Measurements from ENCODE around the gene AIRE.
"Not testable (repeated sequence)": the region's sequence is repeated elsewhere in the genome, so short reads cannot be mapped to it uniquely, and the experiment has no call there.

The AIRE gene

GRCh38 chr21:44291078-44291935, 5.6 kb downstream of the AIRE start:
- DNase-seq (ENCODE audit: extremely low read depth in 1 of 2, low read depth in 1 of 2): no peak

GRCh38 chr21:44291936-44292811, 6.5 kb downstream of the AIRE start:
- DNase-seq (ENCODE audit: extremely low read depth in 1 of 2, low read depth in 1 of 2): no peak

DNA sequence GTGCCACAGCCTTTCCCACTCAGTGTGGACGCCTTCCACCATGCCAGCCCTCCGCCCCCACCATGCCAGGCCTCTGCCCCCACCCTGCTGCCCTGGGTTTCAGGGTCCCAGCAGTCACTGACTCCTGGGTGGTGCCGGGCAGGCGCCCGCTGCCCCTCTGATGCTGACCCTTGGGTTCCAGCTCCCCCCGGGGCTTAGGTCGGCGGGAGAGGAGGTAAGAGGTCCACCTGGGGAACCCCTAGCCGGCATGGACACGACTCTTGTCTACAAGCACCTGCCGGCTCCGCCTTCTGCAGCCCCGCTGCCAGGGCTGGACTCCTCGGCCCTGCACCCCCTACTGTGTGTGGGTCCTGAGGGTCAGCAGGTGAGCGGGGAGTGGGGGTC, 7.1 kb downstream of the AIRE start:
- no peak for DNase-seq (ENCODE audit: extremely low read depth in 1 of 2, low read depth in 1 of 2)

GRCh38 chr21:44293551-44294231, 8.0 kb downstream of the AIRE start:
- peak; percentile 15 to 42 for DNase-seq (ENCODE audit: extremely low read depth in 1 of 2, low read depth in 1 of 2)

DNA sequence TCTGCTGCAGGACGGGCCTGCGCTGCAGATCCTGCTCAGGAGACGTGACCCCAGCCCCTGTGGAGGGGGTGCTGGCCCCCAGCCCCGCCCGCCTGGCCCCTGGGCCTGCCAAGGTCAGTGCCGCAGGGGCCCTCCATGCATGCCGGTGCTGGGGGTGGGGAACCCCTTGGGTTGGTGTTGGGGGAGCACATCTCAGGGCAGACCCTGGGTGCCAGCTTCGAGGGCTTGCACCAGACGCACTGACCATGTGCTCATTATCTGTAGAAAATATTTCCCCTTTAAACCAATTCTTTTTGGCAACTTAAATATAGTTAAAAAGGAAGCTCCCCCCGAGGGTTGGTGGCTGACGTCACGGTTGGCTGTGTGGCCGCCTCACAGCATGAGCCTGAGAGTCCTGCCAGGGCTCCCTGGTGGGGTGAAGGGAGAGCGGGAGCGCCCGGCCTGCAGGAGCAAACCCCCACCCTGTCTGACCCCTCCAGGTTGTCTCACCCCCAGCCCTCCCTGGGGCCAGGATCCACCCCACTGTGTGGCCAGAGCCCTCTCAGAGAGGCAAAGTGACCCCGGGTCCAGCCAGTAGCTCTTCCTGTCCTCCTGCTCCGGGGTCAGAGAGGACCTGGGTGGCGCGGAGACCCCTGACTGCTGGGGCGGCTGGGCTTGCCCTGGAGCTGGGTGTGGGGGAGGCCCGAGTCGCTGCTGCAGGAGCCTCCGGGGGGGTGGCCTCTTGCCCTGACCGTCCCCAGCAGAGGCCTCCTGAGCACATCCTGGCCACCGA, 8.9 kb downstream of the AIRE start:
- DNase-seq (ENCODE audit: extremely low read depth in 1 of 2, low read depth in 1 of 2): peak in 1 of 2 donors; percentile 15

DNA sequence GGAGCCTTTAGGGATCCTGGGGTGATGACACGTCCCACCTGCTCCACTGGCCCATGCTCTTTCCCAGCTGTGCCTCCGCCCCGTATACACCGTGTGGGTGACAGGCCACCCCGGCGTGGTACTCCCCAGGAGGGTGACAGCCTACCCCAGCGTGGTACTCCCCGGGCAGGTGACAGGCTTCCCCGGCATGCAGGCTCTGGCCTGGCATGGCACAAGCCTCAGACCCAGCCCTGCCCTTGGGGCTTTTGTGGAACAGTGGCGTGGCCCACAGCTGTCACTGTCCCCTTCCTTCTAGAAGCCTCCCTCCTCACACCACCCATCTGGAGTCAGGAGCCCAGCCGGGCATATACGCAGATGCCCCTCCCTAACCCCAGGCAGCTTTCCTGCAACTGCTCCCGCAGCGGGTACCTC, 9.5 kb downstream of the AIRE start:
- no peak for DNase-seq (ENCODE audit: extremely low read depth in 1 of 2, low read depth in 1 of 2)

DNA sequence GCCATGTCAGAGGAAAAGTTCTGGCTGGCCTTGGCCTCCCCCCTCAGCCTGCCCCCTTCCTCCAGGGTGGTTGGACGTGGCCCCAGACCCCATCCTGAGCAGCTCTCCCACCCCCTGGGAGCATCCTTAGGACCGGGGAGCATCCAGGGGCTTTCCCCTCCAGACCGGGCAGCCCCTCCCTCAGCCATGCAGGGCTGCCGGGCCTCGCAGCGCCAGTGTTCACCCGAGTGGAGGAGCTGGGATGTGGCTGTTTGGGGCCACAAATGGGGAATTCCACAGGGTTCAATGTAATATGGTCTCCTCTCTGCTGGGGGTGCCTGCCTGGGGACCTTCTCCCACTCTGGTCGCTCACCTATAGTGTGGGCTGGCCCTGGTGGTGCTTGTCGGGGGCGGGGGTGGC, 10.0 kb downstream of the AIRE start:
- DNase-seq (ENCODE audit: extremely low read depth in 1 of 2, low read depth in 1 of 2): no peak

DNA sequence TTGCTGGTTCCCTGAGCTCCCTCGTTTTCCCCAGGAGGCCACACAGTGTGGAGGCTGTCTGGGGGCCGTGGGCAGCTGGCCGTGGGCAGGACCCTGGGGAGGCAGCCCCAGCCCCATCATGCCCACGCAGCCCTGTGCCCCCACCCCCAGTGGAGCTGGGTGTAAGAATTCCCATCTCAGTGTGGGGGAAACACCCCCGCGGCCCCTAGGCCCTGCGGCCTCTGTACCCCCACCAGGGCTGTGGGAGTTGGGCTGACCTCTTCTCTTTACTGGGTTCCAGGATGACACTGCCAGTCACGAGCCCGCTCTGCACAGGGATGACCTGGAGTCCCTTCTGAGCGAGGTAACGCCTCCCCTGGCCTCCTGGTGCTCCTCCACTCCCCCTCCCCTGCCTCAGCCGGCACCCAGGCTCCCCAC, 10.4 kb downstream of the AIRE start:
- DNase-seq (ENCODE audit: extremely low read depth in 1 of 2, low read depth in 1 of 2): no peak

DNA sequence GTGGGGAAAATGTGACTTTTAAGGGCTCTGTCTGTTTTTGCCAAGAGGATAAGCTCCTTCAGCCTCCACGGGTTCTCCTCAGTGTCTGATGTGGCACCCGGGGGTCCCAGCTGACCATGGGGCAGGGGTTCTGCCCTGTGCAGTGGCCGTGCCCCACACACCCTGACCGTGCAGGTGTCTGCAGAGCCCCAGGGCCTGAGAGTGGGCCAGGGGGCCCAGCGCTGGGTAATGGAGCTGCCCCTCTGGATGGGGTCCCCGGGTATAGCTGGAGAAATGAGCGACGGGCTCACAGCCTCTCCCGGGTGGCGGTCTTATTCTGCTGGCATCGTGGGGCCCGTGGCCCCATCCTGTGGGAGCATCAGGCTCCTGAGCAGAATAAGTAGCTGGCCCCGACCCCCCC, 11.2 kb downstream of the AIRE start:
- DNase-seq (ENCODE audit: extremely low read depth in 1 of 2, low read depth in 1 of 2): no peak

GRCh38 chr21:44297525-44298290, 12.0 kb downstream of the AIRE start:
- peak; percentile 36 to 52 for DNase-seq (ENCODE audit: extremely low read depth in 1 of 2, low read depth in 1 of 2)

GRCh38 chr21:44298301-44298700, 12.6 kb downstream of the AIRE start:
- DNase-seq (ENCODE audit: extremely low read depth in 1 of 2, low read depth in 1 of 2): no peak

GRCh38 chr21:44299085-44299457, 13.4 kb downstream of the AIRE start:
- DNase-seq (ENCODE audit: extremely low read depth in 1 of 2, low read depth in 1 of 2): no peak

GRCh38 chr21:44299458-44300261, 14.0 kb downstream of the AIRE start, which contains the start of gene PFKL:
PFKL (plus strand) TSS chr21:44300053; CDS start chr21:44300106, 53 bp downstream.
- DNase-seq (ENCODE audit: extremely low read depth in 1 of 2, low read depth in 1 of 2): peak in 1 of 2 donors; percentile 44

DNA sequence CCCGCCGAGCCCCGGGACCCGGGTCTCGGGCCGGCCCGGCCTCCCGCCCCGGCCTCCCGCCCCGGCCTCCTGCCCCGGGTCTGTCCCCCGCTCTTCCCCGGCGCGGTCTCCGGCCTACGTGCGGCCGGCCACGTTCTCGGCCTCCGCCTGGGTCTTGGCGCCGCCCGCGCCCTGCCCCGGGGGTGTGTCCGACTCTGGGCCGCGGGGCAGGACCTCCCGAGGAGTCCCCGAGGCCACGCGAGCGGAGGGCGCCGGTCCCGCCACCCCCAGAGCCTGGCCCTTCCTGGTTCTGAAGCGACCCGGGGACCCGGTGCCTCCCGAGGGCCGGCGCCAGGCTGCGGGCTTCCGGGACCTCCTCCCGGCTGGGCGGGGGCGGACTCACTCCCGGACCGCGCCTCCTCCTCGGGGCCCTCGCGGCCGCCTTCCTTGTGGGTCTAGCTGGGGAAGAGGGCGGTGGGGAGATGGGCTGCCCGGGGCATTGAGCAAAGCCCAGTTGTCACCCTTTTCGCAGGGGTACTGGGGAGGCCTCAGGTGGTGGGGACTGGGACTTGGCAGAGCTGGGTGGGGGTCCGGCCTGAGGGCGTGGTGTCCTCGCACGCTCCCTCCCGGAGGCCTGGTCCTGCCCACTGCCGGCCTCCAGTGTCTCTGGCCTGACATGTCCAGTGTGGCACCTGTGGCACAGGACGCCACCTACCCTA, 14.7 kb downstream of the AIRE start:
- DNase-seq (ENCODE audit: extremely low read depth in 1 of 2, low read depth in 1 of 2): peak in 1 of 2 donors; percentile 48

DNA sequence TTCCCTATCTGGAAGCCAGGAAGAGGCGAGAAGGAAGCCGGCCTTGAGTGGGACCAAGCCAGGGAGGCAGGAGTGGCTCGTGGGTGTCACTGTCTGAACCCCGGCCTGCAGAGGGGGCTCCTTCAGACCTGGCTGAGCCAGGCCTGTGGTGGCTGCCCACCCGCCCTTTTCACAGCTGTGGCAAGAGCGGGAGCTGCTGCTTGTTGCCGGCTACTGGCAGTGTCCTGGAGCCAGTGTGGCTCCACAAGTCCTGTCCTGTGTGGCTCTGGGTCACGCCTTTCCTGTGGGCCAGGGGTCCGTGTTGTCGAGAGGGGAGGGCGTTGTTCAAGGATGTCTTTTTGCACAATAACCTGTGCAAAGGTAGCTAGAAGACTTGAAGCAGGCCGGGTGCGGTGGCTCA, 15.5 kb downstream of the AIRE start:
- no peak for DNase-seq (ENCODE audit: extremely low read depth in 1 of 2, low read depth in 1 of 2)

- no peak for DNase-seq (ENCODE audit: extremely low read depth in 1 of 2, low read depth in 1 of 2)
Measured at GRCh38 chr21:44301961-44302406, 16.3 kb downstream of the AIRE start.

GRCh38 chr21:44302573-44303401, 17.1 kb downstream of the AIRE start:
- DNase-seq (ENCODE audit: extremely low read depth in 1 of 2, low read depth in 1 of 2): not testable (repeated sequence)
